GM12878 (cell line): ENCODE measurements around the gene DCDC1. TPM values are rescaled to one million over a fixed set of nuclear protein-coding genes. Genes with fewer than 3 reads are reported as not detected.

Experiments
- CREM ChIP-seq: IDR thresholded peaks from 2 replicates; pipeline ENCODE4 v1.6.1; 2014; ENCODE audit warnings: antibody characterized with exemption, low read depth
- MAX ChIP-seq: IDR thresholded peaks from 2 replicates; pipeline ENCODE4 v1.6.1; 2012; ENCODE audit warnings: low read depth, low read length, improper control_type of control experiment
- NFYB ChIP-seq: IDR thresholded peaks from 2 replicates; pipeline ENCODE4 v1.6.1; 2011; ENCODE audit warnings: low read depth, mild to moderate bottlenecking, low read length, improper control_type of control experiment, moderate library complexity; ENCODE audit not compliant: insufficient read depth
- PBX3 ChIP-seq: IDR thresholded peaks from 2 replicates; pipeline ENCODE4 v1.6.1; 2011; ENCODE audit warnings: mild to moderate bottlenecking, low read depth, low read length, moderate library complexity; ENCODE audit not compliant: insufficient replicate concordance
- POLR2A ChIP-seq: IDR thresholded peaks from 2 replicates; pipeline ENCODE4 v1.6.1; 2011; ENCODE audit warnings: low read depth, mild to moderate bottlenecking, low read length
- RELB ChIP-seq: fragments of 450-650 bp; IDR thresholded peaks from 2 replicates; pipeline ENCODE4 v1.6.1; 2017; ENCODE audit warnings: low read depth, mild to moderate bottlenecking, moderate library complexity
- RFX5 ChIP-seq: IDR thresholded peaks from 2 replicates; pipeline ENCODE4 v1.6.1; 2011; ENCODE audit warnings: low read depth, low read length, improper control_type of control experiment
- SPI1 ChIP-seq: IDR thresholded peaks from 2 replicates; pipeline ENCODE4 v1.6.1; 2011; ENCODE audit warnings: low read depth, mild to moderate bottlenecking, low read length, moderate library complexity, borderline replicate concordance; ENCODE audit not compliant: insufficient read depth
- STAT3 ChIP-seq: IDR thresholded peaks from 2 replicates; pipeline ENCODE4 v1.6.1; 2011; ENCODE audit warnings: low read depth, low read length, improper control_type of control experiment
- TBL1XR1 ChIP-seq: IDR thresholded peaks from 2 replicates; pipeline ENCODE4 v1.6.1; 2012; ENCODE audit warnings: low read depth, low read length, improper control_type of control experiment
- ZBED1 ChIP-seq: IDR thresholded peaks from 2 replicates; pipeline ENCODE4 v1.6.1; 2016; ENCODE audit warnings: borderline replicate concordance
- ZBTB40 ChIP-seq: fragments of 450-650 bp; IDR thresholded peaks from 2 replicates; pipeline ENCODE4 v1.6.1; 2016; ENCODE audit warnings: mild to moderate bottlenecking, moderate library complexity, borderline replicate concordance
- ZNF217 ChIP-seq: fragments of 450-650 bp; IDR thresholded peaks from 2 replicates; pipeline ENCODE4 v1.6.1; 2017; ENCODE audit warnings: antibody characterized with exemption, mild to moderate bottlenecking
- ZNF24 ChIP-seq: fragments of 450-650 bp; IDR thresholded peaks from 2 replicates; pipeline ENCODE4 v1.6.1; 2017; ENCODE audit warnings: antibody characterized with exemption, mild to moderate bottlenecking
- ZNF384 ChIP-seq: IDR thresholded peaks from 2 replicates; pipeline ENCODE4 v1.6.1; 2012; ENCODE audit warnings: low read depth, mild to moderate bottlenecking, low read length, improper control_type of control experiment, borderline replicate concordance
- ZNF687 ChIP-seq: fragments of 450-650 bp; IDR thresholded peaks from 2 replicates; pipeline ENCODE4 v1.6.1; 2017; ENCODE audit warnings: mild to moderate bottlenecking, moderate library complexity
- polyA plus RNA-seq, 11 experiments: library from polyadenylated mRNA; depleted of rRNA in 4 of 11; unstranded in 6 of 11; stranded (reverse) in 5 of 11; fragments of >200 nt; fragmentation: Nextera tagmentation in 4 of 11; fragmentation: Illumina TruSeq in 1 of 11; extraction: Ambion mirVana in 4 of 11; extraction: Trizol in 1 of 11; gene quantifications; 1 replicate in 1 of 11; 2 replicates in 10 of 11; pipeline versions ENCODE4 v1.2.1 to v1.2.3, GENCODE V29; 2011 to 2016; ENCODE audit warnings: inconsistent platforms in 2 of 11, missing spikeins in 2 of 11, low read depth in 1 of 11
- total RNA-seq, 4 experiments: library from RNA; depleted of rRNA in 3 of 4; stranded (reverse); fragments of >200 nt in 3 of 4; fragmentation: Illumina TruSeq in 1 of 4; extraction: Trizol in 1 of 4; gene quantifications; 2 replicates each; pipeline versions ENCODE4 v1.2.1 to v1.2.3, GENCODE V29; 2013 to 2021

Gene DCDC1
- total and polyA plus RNA-seq, 10 of the 15 experiments (the other 5 are each of a cell fraction or from before 2014, with no cell fraction given) = not detected

- peak; percentile 80 for TF ChIP-seq RELB
- TF ChIP-seq MAX = peak; percentile 61; the same call in 1 of the 2 replicates
- peak; percentile 39 for TF ChIP-seq PBX3
- peak; percentile 34; the same call in 1 of the 2 replicates for TF ChIP-seq ZNF384
- peak; percentile 90 for TF ChIP-seq CREM
- peak; percentile 27; the same call in 1 of the 2 replicates for TF ChIP-seq RFX5
- TF ChIP-seq ZBED1 = no peak
- TF ChIP-seq NFYB = no peak
- TF ChIP-seq ZBTB40 = peak; percentile 99
- no peak for TF ChIP-seq ZNF217
- TF ChIP-seq SPI1 = no peak
- peak; percentile 56; the same call in 1 of the 2 replicates for TF ChIP-seq TBL1XR1
- no peak for TF ChIP-seq STAT3
- peak; percentile 66; the same call in 1 of the 2 replicates for TF ChIP-seq ZNF24
- peak; percentile 38; the same call in 1 of the 2 replicates for TF ChIP-seq ZNF687
- TF ChIP-seq POLR2A = peak; percentile 87
These were observed at the start of gene DCDC1, which contains the start of gene DNAJC24 (continued) for GRCh38 chr11:31369348-31370329.
